Gastroesophageal sphincter (tissue), 4 donors: ENCODE measurements around the gene MRPL19. TPM values are rescaled to one million over a fixed set of nuclear protein-coding genes. Genes with fewer than 3 reads are reported as not detected.

Source experiments
- ATAC-seq: fragments of 150-250 bp; one replicate; pipeline ENCODE4 v1.9.1; 2016; ENCODE audit warnings: mild to moderate bottlenecking, moderate library complexity
- H3K27ac ChIP-seq, 4 donors: fragments of 200-600 bp; sonication (generic) in 3 of 4; 1 replicate in 3 of 4; 2 replicates in 1 of 4; pipeline ENCODE4 v1.5.1; 2016 to 2019
- H3K27me3 ChIP-seq: fragments of 200-600 bp; sonication (generic); one replicate; pipeline ENCODE4 v1.5.1; 2019
- H3K36me3 ChIP-seq, 2 donors: fragments of 200-600 bp; sonication (generic); one replicate each; pipeline ENCODE4 v1.5.1; 2019; ENCODE audit warnings: control low read depth in 1 of 2
- H3K4me1 ChIP-seq, 3 donors: fragments of 200-600 bp; sonication (generic); 1 replicate in 2 of 3; 2 replicates in 1 of 3; pipeline ENCODE4 v1.5.1; 2016 to 2019; ENCODE audit warnings: control low read depth in 2 of 3
- H3K4me3 ChIP-seq, 2 donors: fragments of 200-600 bp; sonication (generic); one replicate each; pipeline ENCODE4 v1.5.1; 2019; ENCODE audit warnings: mild to moderate bottlenecking in 1 of 2, moderate library complexity in 1 of 2
- H3K9me3 ChIP-seq, 3 donors: fragments of 200-600 bp; sonication (generic); one replicate each; pipeline ENCODE4 v1.5.1; 2017 to 2019; ENCODE audit warnings: control low read depth in 2 of 3
- EP300 ChIP-seq: sonication (generic); formaldehyde crosslinking; IDR thresholded peaks from one replicate; pipeline ENCODE4 v1.6.1; 2017; ENCODE audit warnings: antibody characterized with exemption, mild to moderate bottlenecking
- POLR2A ChIP-seq, 2 donors: fragments of 450-650 bp; IDR thresholded peaks; one replicate each; pipeline ENCODE4 v1.6.1; 2017; ENCODE audit warnings: antibody characterized with exemption in 2 of 2, mild to moderate bottlenecking in 2 of 2, moderate library complexity in 1 of 2
- POLR2AphosphoS5 ChIP-seq: sonication (generic); formaldehyde crosslinking; IDR thresholded peaks from one replicate; pipeline ENCODE4 v1.6.1; 2017; ENCODE audit warnings: antibody characterized with exemption
- WGBS, 2 donors: methylation state at CpG; one replicate each; pipeline ENCODE4 v1.1.5; 2018; ENCODE audit warnings: low coverage in 1 of 2; 5-methylcytosine and 5-hydroxymethylcytosine counted together
- total RNA-seq, 4 donors: library from RNA; depleted of rRNA; stranded (reverse); fragments of >200 nt; gene quantifications; one replicate each; pipeline ENCODE4 v1.1.0, GENCODE V29; 2016
- TF ChIP-seq, protein P1 (sequence below), 4 experiments: fragments of 200-600 bp in 2 of 4; fragments of 450-650 bp in 2 of 4; sonication (generic) in 1 of 4; IDR thresholded peaks; one replicate each; pipeline ENCODE4 v1.5.1; 2017 to 2019; ENCODE audit warnings: antibody characterized with exemption in 4 of 4, mild to moderate bottlenecking in 2 of 4, moderate library complexity in 2 of 4

The MRPL19 gene
- total RNA-seq, 4 donors from 2014 or later: 33.4 to 54.5 (median 50.5) TPM

DNA sequence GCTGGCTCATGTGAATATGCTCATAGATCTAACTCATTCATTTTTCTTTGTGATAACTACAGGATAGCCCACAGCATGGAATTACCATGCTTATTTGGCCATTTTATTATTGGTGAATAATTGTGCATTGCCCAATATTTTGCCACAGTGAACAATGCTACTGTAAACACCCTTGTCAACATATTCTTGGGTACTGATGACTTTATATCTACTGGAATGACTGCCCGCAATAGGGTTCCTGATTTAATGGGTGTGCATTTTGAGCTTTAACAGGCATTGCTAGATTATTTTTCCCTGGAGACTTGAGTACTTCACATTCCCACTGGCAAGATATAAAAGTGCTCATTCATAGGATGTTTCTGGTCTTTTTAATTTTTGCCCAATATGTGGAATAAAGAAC lies 43.1 kb upstream of the MRPL19 start:
- Histone ChIP-seq H3K9me3 (no peaks in the 10 kb centered on the region), H3K27ac (no peak overlapping the region), H3K36me3 (no peaks in the 10 kb centered on the region), H3K4me1 (no peaks in the 10 kb centered on the region), H3K4me3 (no peak overlapping the region), H3K27me3 (peaks cover 41% of the 10 kb centered on the region)
- TF ChIP-seq, protein P1, sequence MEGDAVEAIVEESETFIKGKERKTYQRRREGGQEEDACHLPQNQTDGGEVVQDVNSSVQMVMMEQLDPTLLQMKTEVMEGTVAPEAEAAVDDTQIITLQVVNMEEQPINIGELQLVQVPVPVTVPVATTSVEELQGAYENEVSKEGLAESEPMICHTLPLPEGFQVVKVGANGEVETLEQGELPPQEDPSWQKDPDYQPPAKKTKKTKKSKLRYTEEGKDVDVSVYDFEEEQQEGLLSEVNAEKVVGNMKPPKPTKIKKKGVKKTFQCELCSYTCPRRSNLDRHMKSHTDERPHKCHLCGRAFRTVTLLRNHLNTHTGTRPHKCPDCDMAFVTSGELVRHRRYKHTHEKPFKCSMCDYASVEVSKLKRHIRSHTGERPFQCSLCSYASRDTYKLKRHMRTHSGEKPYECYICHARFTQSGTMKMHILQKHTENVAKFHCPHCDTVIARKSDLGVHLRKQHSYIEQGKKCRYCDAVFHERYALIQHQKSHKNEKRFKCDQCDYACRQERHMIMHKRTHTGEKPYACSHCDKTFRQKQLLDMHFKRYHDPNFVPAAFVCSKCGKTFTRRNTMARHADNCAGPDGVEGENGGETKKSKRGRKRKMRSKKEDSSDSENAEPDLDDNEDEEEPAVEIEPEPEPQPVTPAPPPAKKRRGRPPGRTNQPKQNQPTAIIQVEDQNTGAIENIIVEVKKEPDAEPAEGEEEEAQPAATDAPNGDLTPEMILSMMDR (IDR thresholded peaks at IDR 0.05): no peak
- TF ChIP-seq POLR2AphosphoS5 (no peak), POLR2A (IDR thresholded peaks at IDR 0.05) (no peak), EP300 (no peak)
- ATAC-seq: no peak
- 100% methylated on average over 1 of the region's 1 CpG; no CpG with 5 or more reads in 1 of the 2 donors for WGBS, 2 donors

DNA sequence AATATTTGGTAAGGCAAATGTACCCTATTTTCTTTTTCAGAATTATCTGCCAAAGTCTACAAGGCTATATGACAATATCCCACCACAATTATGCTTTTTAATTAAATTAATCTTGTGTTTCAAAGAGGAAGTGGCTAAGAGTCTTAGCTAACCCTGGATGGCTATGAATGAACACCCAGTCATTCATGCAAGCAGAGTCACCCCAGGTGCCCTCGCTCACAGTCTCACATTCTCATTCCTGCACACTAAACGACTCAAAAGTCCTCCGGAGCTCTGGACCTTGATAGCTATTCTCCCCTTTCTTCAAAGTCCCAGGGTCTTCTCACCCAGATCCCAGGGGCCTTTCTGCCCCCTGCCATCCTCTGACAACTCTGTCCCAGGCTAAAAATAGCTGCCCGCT lies 42.1 kb upstream of the MRPL19 start:
- Histone ChIP-seq H3K9me3 (no peaks in the 10 kb centered on the region), H3K27me3 (peaks cover 51% of the 10 kb centered on the region), H3K4me3 (no peak overlapping the region), H3K27ac (no peak overlapping the region), H3K36me3 (no peaks in the 10 kb centered on the region), H3K4me1 (peaks cover 0 to 4% (median 0%) of the 10 kb centered on the region in 3 donors)
- WGBS, 2 donors: 71 to 89% methylated on average over 2 to 4 of the region's 4 CpGs
- ATAC-seq: no peak
- TF ChIP-seq, protein P1 (IDR thresholded peaks at IDR 0.05): no peak
- TF ChIP-seq EP300: no peak
- TF ChIP-seq POLR2AphosphoS5: no peak
- no peak for TF ChIP-seq POLR2A (IDR thresholded peaks at IDR 0.05)

DNA sequence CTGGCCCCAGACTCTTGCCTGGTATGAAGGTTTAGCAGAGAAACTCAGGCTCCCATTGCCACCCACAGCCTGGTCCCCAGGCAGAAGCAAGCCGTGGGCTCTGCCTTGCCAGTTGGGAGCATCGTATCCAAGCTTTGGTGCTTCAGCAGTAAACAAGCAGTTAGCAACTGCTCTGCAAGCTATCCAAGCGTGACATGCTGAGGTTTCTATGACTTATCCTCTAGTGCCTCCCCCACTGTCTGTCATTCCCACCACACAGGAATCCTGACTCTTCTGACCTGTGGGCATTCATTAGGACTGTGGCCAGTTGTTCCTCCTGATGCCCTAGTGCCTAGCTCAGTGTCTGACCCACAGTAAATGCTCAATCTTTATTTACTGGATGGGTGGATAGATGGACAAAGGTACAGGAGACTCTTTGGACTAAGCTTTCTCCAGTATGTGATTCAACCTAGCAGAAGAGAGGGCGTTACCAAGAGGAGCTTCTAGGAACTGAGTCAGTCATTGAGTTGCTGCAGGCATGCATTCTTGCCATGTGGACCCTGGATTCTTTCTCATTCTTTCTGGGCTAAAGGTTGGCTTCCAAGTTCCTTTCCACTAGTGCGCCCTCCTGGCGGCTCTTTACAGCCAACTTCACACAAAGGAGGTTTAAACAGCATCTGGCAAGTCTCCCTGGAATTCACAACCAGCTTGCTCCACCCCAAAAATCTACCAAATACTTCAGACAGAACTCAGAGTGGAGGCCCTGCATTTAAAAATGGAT lies 40.6 kb upstream of the MRPL19 start:
- Histone ChIP-seq H3K27me3 (peaks cover 66% of the 10 kb centered on the region), H3K36me3 (no peaks in the 10 kb centered on the region), H3K4me3 (no peak overlapping the region), H3K4me1 (peaks cover 0 to 4% (median 0%) of the 10 kb centered on the region in 3 donors), H3K9me3 (no peaks in the 10 kb centered on the region), H3K27ac (no peak overlapping the region)
- TF ChIP-seq POLR2AphosphoS5 (no peak), POLR2A (IDR thresholded peaks at IDR 0.05) (no peak), EP300 (no peak)
- TF ChIP-seq, protein P1 (IDR thresholded peaks at IDR 0.05): no peak
- ATAC-seq: no peak
- WGBS, 2 donors: 57 to 60% methylated on average over 1 to 4 of the region's 6 CpGs

DNA sequence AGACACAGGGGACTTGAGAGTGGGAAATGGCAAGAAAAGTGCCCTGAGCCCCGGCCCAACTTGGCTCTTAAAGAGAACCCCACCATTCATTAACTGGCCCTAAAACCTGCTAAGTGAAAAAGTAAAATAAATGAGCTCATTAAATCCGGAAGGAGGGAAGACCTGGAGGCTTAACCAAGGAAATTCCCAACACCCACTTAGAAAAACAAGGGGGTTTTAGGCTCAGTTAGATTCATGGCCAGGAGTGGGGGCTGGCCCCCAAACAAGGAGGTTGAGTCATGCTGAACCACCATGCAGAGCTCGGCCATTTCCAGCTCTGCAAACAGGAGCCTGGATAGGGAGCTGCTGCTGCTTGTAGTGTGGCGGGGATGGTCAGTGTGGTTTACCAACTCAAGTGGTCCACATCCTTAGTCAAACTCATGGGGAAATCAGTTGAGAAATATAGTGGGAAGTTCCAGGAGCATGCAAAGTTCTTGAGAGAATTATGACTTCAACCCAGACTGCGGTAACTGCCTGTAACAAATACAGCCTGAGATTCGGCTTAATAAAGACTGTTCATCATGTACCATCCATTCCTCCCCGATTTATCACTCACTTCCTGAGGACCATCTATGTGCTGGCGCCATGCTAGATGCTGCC lies 39.7 kb upstream of the MRPL19 start:
- Histone ChIP-seq H3K27me3 (peaks cover 72% of the 10 kb centered on the region), H3K27ac (no peak overlapping the region), H3K36me3 (no peaks in the 10 kb centered on the region), H3K4me3 (no peak overlapping the region), H3K9me3 (no peaks in the 10 kb centered on the region), H3K4me1 (peaks cover 0 to 4% (median 0%) of the 10 kb centered on the region in 3 donors)
- 78 to 85% methylated on average over 6 to 8 of the region's 8 CpGs for WGBS, 2 donors
- no peak for ATAC-seq
- TF ChIP-seq POLR2A (IDR thresholded peaks at IDR 0.05) (no peak), EP300 (no peak), POLR2AphosphoS5 (no peak)
- TF ChIP-seq, protein P1 (IDR thresholded peaks at IDR 0.05): no peak

DNA sequence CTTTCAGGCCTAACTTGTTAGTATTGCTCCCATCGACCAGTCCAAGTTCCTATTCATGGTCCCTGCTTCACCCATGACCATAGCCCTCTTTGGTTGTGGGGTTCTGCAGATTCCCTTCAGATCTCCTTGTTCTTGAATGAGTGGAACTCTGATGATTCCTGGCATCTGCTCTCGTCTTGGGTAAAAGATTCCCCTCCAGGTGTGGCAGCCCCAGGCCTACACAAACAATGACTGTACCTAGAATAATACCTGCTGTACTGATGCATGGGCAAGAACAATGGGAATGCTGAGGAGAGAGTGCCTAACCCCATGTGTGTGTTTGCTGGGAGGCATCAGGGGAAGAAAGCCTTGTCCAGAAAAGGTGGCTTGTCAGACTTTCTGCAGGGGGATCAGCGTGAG lies 39.2 kb upstream of the MRPL19 start:
- no peaks in the 10 kb centered on the region for H3K9me3 ChIP-seq

More for the DNA sequence above, 39.2 kb upstream of the MRPL19 start:
- peaks cover 0 to 4% (median 0%) of the 10 kb centered on the region in 3 donors for H3K4me1 ChIP-seq
- no peak for ATAC-seq
- H3K36me3 ChIP-seq: no peaks in the 10 kb centered on the region
- H3K27ac ChIP-seq: no peak overlapping the region
- TF ChIP-seq POLR2AphosphoS5 (no peak), POLR2A (IDR thresholded peaks at IDR 0.05) (no peak), EP300 (no peak)
- TF ChIP-seq, protein P1 (IDR thresholded peaks at IDR 0.05): no peak
- H3K27me3 ChIP-seq: peaks cover 77% of the 10 kb centered on the region
- 90 to 94% methylated on average over 1 to 2 of the region's 3 CpGs for WGBS, 2 donors
- H3K4me3 ChIP-seq: no peak overlapping the region
